WTC11 (cell line): ENCODE results near the gene STK39. TPM values are rescaled to one million over a fixed set of nuclear protein-coding genes. Genes with fewer than 3 reads are reported as not detected.

ENCODE experiments used
- ATAC-seq: fragments of 200-7000 bp; cut with Tn5 transposase; 2 replicates; pipeline ENCODE4 v1.10.0; 2021; ENCODE audit warnings: mild to moderate bottlenecking, moderate library complexity
- CTCF ChIA-PET: fragments of 300-600 bp; sonication (Branson Sonifier 250); formaldehyde crosslinking; loops from one replicate; lab custom pipeline; 2021; ENCODE audit warnings: antibody characterized with exemption; lab: Charles Lee
- POLR2A ChIA-PET: fragments of 350-600 bp; sonication (Branson Sonifier 250); formaldehyde crosslinking; loops from one replicate; lab custom pipeline; 2021; ENCODE audit warnings: antibody characterized with exemption; lab: Charles Lee
- DNase-seq: peaks from one replicate; pipeline ENCODE4 v3.0.0; 2021; ENCODE audit warnings: low spot score
- H3K27ac Mint-ChIP-seq: 2 replicates; pipeline ENCODE4 v1.8.0; 2021; ENCODE audit warnings: mixed read lengths
- H3K27me3 Mint-ChIP-seq: 2 replicates; pipeline ENCODE4 v1.8.0; 2021; ENCODE audit warnings: low read depth, mild to moderate bottlenecking, moderate library complexity, mixed read lengths
- H3K36me3 Mint-ChIP-seq: 2 replicates; pipeline ENCODE4 v1.8.0; 2021; ENCODE audit warnings: mixed read lengths
- H3K4me1 Mint-ChIP-seq: 2 replicates; pipeline ENCODE4 v1.8.0; 2022; ENCODE audit warnings: mixed read lengths
- H3K4me3 Mint-ChIP-seq: 2 replicates; pipeline ENCODE4 v1.8.0; 2021; ENCODE audit warnings: mild to moderate bottlenecking, moderate library complexity, mixed read lengths
- H3K9me3 Mint-ChIP-seq: 2 replicates; pipeline ENCODE4 v1.8.0; 2021; ENCODE audit warnings: mixed read lengths
- ATF1 ChIP-seq: sonication (generic); formaldehyde crosslinking; IDR thresholded peaks from 2 replicates; pipeline ENCODE4 v1.8.1; 2023; ENCODE audit warnings: mild to moderate bottlenecking, moderate library complexity, missing genetic modification reagents
- ESRRA ChIP-seq: sonication (generic); formaldehyde crosslinking; IDR thresholded peaks from 2 replicates; pipeline ENCODE4 v1.8.1; 2022; ENCODE audit warnings: mild to moderate bottlenecking, missing genetic modification reagents, borderline replicate concordance
- IRF2 ChIP-seq: sonication (generic); formaldehyde crosslinking; IDR thresholded peaks from 2 replicates; pipeline ENCODE4 v1.8.0; 2022; ENCODE audit warnings: low read depth, missing genetic modification reagents, borderline replicate concordance
- KAT7 ChIP-seq: sonication (generic); formaldehyde crosslinking; IDR thresholded peaks from 2 replicates; pipeline ENCODE4 v1.8.1; 2023; ENCODE audit warnings: missing genetic modification reagents, mild to moderate bottlenecking, borderline replicate concordance
- MYBL2 ChIP-seq: sonication (generic); formaldehyde crosslinking; IDR thresholded peaks from 2 replicates; pipeline ENCODE4 v1.8.1; 2023; ENCODE audit warnings: mild to moderate bottlenecking, moderate library complexity, missing genetic modification reagents
- NR1H2 ChIP-seq: sonication (generic); formaldehyde crosslinking; IDR thresholded peaks from 2 replicates; pipeline ENCODE4 v1.9.0; 2021; ENCODE audit warnings: mild to moderate bottlenecking, moderate library complexity, missing genetic modification reagents
- NR2C2 ChIP-seq: sonication (generic); formaldehyde crosslinking; IDR thresholded peaks from 2 replicates; pipeline ENCODE4 v1.8.0; 2022; ENCODE audit warnings: mild to moderate bottlenecking, missing genetic modification reagents
- TCF7 ChIP-seq: sonication (generic); formaldehyde crosslinking; IDR thresholded peaks from 2 replicates; pipeline ENCODE4 v1.8.0; 2022; ENCODE audit warnings: mild to moderate bottlenecking, low read depth, missing genetic modification reagents, moderate library complexity
- ZNF121 ChIP-seq: sonication (generic); formaldehyde crosslinking; IDR thresholded peaks from 2 replicates; pipeline ENCODE4 v1.8.0; 2023; ENCODE audit warnings: missing genetic modification reagents
- ZNF219 ChIP-seq: sonication (generic); formaldehyde crosslinking; IDR thresholded peaks from 2 replicates; pipeline ENCODE4 v1.8.0; 2023; ENCODE audit warnings: missing genetic modification reagents, mild to moderate bottlenecking, borderline replicate concordance
- ZNF317 ChIP-seq: sonication (generic); formaldehyde crosslinking; IDR thresholded peaks from 2 replicates; pipeline ENCODE4 v1.8.1; 2023; ENCODE audit warnings: low read depth, mild to moderate bottlenecking, moderate library complexity, missing genetic modification reagents, borderline replicate concordance
- ZNF396 ChIP-seq: fragments of 250-450 bp; sonication (Bioruptor Pico); IDR thresholded peaks from 2 replicates; pipeline ENCODE4 v1.8.0; 2021; ENCODE audit warnings: mild to moderate bottlenecking, moderate library complexity, borderline replicate concordance
- ZNF416 ChIP-seq: fragments of 250-450 bp; sonication (Bioruptor Pico); IDR thresholded peaks from 2 replicates; pipeline ENCODE4 v1.9.0; 2021; ENCODE audit warnings: mild to moderate bottlenecking, inconsistent platforms
- total RNA-seq: library from RNA; stranded (reverse); gene quantifications from 3 replicates; pipeline ENCODE4 v1.2.3, GENCODE V29; 2021
- TF ChIP-seq, protein P1 (sequence below): sonication (generic); formaldehyde crosslinking; IDR thresholded peaks from 2 replicates; pipeline ENCODE4 v1.8.1; 2023; ENCODE audit warnings: mild to moderate bottlenecking, moderate library complexity, missing genetic modification reagents
- TF ChIP-seq, protein P2 (sequence below): sonication (generic); formaldehyde crosslinking; IDR thresholded peaks from 2 replicates; pipeline ENCODE4 v1.8.0; 2022; ENCODE audit warnings: mild to moderate bottlenecking, missing genetic modification reagents
- TF ChIP-seq, protein P3 (sequence below): sonication (generic); formaldehyde crosslinking; IDR thresholded peaks from 2 replicates; pipeline ENCODE4 v1.8.1; 2022; ENCODE audit warnings: mild to moderate bottlenecking, missing genetic modification reagents, moderate library complexity, borderline replicate concordance
- TF ChIP-seq, protein P4 (sequence below): sonication (generic); formaldehyde crosslinking; IDR thresholded peaks from 2 replicates; pipeline ENCODE4 v1.8.1; 2023; ENCODE audit warnings: mild to moderate bottlenecking, missing genetic modification reagents, moderate library complexity
- TF ChIP-seq, protein P5 (sequence below): sonication (generic); formaldehyde crosslinking; conservative IDR thresholded peaks from 2 replicates; pipeline ENCODE4 v1.8.1; 2022; ENCODE audit warnings: mild to moderate bottlenecking, missing genetic modification reagents
- TF ChIP-seq, protein P6 (sequence below): sonication (generic); formaldehyde crosslinking; IDR thresholded peaks from 2 replicates; pipeline ENCODE4 v1.8.1; 2022; ENCODE audit warnings: mild to moderate bottlenecking, moderate library complexity, missing genetic modification reagents

The STK39 gene
- total RNA-seq, 1 experiment from 2014 or later = 20.5 TPM

DNA sequence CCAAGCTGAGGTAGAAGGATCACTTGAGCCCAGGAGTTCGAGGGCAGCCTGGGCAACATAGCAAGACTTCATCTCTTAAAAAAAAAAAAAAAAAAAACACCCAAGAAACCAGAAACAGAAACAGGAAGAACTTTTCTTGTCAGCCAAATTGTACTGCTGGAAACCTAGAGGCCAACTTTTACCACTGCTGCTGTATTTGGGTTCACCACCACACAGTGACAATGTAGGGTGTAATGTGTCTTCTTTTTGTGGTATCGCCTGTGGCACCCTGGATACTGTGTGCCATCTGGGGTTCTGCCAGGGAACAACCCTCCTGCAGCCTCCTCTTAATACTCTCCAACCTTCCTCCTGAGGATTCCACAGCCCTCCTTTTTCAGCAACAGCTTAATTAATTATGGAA lies 72.6 kb downstream of the STK39 start:
- ATAC-seq (no peak), DNase-seq (no peak)
- Mint-ChIP-seq H3K4me3 (no peak overlapping the region), H3K9me3 (no peaks in the 10 kb centered on the region), H3K27me3 (no peaks in the 10 kb centered on the region), H3K36me3 (no peaks in the 10 kb centered on the region), H3K4me1 (peaks cover 62% of the 10 kb centered on the region), H3K27ac (no peak overlapping the region)
- ChIA-PET CTCF (interaction anchor here (0.7 to 1.4 kb wide), 2 partner anchors 13 to 78 kb away, joined by 3 to 4 read pairs; no protein-coding TSS in a partner anchor), POLR2A (interaction anchor here (0.5 kb wide), 1 partner anchor 23 kb away, joined by 4 read pairs; no protein-coding TSS in a partner anchor)
- TF ChIP-seq NR2C2 (CRISPR knock-in tag) (no peak), ESRRA (no peak), IRF2 (CRISPR knock-in tag) (no peak), ZNF317 (CRISPR knock-in tag) (no peak), ATF1 (CRISPR knock-in tag) (no peak), ZNF219 (CRISPR knock-in tag) (no peak), ZNF121 (no peak), KAT7 (CRISPR knock-in tag) (no peak), ZNF416 (no peak)
- TF ChIP-seq, protein P1, sequence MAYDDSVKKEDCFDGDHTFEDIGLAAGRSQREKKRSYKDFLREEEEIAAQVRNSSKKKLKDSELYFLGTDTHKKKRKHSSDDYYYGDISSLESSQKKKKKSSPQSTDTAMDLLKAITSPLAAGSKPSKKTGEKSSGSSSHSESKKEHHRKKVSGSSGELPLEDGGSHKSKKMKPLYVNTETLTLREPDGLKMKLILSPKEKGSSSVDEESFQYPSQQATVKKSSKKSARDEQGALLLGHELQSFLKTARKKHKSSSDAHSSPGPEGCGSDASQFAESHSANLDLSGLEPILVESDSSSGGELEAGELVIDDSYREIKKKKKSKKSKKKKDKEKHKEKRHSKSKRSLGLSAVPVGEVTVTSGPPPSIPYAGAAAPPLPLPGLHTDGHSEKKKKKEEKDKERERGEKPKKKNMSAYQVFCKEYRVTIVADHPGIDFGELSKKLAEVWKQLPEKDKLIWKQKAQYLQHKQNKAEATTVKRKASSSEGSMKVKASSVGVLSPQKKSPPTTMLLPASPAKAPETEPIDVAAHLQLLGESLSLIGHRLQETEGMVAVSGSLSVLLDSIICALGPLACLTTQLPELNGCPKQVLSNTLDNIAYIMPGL = no peak
- TF ChIP-seq, protein P2, sequence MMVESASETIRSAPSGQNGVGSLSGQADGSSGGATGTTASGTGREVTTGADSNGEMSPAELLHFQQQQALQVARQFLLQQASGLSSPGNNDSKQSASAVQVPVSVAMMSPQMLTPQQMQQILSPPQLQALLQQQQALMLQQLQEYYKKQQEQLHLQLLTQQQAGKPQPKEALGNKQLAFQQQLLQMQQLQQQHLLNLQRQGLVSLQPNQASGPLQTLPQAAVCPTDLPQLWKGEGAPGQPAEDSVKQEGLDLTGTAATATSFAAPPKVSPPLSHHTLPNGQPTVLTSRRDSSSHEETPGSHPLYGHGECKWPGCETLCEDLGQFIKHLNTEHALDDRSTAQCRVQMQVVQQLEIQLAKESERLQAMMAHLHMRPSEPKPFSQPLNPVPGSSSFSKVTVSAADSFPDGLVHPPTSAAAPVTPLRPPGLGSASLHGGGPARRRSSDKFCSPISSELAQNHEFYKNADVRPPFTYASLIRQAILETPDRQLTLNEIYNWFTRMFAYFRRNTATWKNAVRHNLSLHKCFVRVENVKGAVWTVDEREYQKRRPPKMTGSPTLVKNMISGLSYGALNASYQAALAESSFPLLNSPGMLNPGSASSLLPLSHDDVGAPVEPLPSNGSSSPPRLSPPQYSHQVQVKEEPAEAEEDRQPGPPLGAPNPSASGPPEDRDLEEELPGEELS (CRISPR knock-in tag) = no peak
- TF ChIP-seq, protein P3, sequence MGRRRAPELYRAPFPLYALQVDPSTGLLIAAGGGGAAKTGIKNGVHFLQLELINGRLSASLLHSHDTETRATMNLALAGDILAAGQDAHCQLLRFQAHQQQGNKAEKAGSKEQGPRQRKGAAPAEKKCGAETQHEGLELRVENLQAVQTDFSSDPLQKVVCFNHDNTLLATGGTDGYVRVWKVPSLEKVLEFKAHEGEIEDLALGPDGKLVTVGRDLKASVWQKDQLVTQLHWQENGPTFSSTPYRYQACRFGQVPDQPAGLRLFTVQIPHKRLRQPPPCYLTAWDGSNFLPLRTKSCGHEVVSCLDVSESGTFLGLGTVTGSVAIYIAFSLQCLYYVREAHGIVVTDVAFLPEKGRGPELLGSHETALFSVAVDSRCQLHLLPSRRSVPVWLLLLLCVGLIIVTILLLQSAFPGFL (CRISPR knock-in tag) = no peak

DNA sequence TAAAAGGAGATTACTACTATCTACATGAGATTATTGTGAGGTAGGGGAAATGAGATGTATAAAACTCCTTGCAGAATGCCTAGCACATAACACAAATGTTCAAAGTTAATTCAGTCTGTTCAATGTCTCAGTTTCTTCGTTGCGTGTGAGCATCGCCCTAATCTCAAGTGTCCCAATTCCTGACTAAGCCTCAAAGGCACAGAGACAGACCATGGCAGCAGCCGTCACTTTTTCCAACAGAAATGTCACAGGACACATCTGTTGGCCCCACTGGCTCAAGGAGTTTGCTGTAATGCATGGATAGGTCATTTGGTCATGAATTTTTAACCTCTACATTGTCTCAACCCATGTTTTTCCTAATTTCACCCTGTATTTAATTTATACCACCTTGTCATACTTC lies 75.3 kb downstream of the STK39 start:
- DNase-seq (no peak), ATAC-seq (no peak)
- Mint-ChIP-seq H3K4me1 (peaks cover 44% of the 10 kb centered on the region), H3K36me3 (no peaks in the 10 kb centered on the region), H3K4me3 (no peak overlapping the region), H3K9me3 (no peaks in the 10 kb centered on the region), H3K27ac (peak overlapping the region; percentile 59), H3K27me3 (no peaks in the 10 kb centered on the region)
- TF ChIP-seq MYBL2 (CRISPR knock-in tag) = no peak
- TF ChIP-seq TCF7 (CRISPR knock-in tag) = no peak
- TF ChIP-seq NR2C2 (CRISPR knock-in tag) = no peak
- TF ChIP-seq, protein P4, sequence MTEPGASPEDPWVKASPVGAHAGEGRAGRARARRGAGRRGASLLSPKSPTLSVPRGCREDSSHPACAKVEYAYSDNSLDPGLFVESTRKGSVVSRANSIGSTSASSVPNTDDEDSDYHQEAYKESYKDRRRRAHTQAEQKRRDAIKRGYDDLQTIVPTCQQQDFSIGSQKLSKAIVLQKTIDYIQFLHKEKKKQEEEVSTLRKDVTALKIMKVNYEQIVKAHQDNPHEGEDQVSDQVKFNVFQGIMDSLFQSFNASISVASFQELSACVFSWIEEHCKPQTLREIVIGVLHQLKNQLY = no peak
- no peak for TF ChIP-seq NR1H2
- TF ChIP-seq, protein P5, sequence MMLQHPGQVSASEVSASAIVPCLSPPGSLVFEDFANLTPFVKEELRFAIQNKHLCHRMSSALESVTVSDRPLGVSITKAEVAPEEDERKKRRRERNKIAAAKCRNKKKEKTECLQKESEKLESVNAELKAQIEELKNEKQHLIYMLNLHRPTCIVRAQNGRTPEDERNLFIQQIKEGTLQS (CRISPR knock-in tag) = no peak
- TF ChIP-seq, protein P6, sequence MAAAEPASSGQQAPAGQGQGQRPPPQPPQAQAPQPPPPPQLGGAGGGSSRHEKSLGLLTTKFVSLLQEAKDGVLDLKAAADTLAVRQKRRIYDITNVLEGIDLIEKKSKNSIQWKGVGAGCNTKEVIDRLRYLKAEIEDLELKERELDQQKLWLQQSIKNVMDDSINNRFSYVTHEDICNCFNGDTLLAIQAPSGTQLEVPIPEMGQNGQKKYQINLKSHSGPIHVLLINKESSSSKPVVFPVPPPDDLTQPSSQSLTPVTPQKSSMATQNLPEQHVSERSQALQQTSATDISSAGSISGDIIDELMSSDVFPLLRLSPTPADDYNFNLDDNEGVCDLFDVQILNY (CRISPR knock-in tag) = no peak
- no peak for TF ChIP-seq ZNF396 (CRISPR knock-in tag)
- ChIA-PET POLR2A (no interaction called here), CTCF (no interaction called here)
